Cerebellar cortex (tissue), 1 donor: ENCODE measurements around the gene DLD.
"Not testable (repeated sequence)": the region's sequence is repeated elsewhere in the genome, so short reads cannot be mapped to it uniquely, and the experiment has no call there.

Experiments
- DNase-seq: peaks from one replicate; pipeline ENCODE4 v3.0.0-alpha.2; 2015; ENCODE audit warnings: low spot score

DLD gene

DNA sequence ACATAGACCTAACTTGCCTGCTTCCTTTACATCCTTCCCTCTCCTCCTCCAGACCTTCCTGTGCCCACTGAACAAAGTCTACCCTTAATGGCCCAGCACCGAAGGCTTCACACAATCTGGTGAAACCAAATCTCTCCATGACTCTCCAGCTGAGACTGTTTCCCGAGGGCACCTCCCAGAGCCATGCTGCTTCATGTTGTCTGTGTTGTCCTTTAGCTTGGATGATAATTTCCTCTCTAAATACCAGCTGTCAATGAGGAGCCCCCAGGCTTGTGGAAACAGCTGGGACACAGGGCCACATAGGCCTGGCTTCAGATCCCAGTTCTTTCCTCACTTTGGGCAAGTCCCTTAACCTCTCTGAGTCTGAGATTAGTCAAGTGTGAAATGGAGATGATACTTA, 54.3 kb downstream of the DLD start:
- DNase-seq = no peak

DNA sequence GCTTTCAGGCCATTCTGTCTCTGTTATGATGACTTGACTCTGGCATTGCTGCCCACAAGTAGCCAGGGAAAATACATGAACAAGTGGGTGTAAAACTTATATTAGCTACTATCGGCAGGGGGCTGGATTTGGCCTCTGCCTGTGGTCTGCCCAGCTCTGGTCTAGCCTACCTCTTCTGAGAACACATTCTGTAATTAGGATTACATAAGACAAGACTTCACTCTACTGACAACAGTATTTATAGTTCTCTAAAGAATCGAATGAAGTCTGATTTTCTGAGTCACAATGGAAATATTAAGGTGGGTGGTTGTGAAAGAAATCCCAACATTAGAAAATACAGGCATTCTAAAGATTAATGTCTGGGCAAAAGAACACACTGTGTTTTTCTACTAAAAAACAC, 55.5 kb downstream of the DLD start:
- no peak for DNase-seq

DNA sequence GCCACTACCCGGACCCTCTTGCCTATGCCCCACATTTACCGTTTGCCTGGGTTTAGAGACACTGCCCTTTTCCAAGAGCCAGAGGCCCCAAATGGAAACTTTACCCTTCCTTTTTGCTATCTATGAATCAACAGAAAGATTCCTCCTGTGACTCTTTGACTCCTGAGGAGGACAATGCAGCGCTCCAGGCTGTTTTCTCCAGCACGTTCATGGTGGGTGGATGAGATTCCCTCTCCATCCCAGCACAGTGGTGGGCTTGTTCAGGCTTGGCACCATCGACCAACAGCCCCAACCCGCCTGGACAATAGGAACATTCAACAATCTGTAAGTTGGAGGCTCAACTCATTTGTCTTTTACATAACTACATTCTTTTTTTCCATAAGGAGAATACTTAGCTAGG, 55.9 kb downstream of the DLD start:
- DNase-seq = no peak

DNA sequence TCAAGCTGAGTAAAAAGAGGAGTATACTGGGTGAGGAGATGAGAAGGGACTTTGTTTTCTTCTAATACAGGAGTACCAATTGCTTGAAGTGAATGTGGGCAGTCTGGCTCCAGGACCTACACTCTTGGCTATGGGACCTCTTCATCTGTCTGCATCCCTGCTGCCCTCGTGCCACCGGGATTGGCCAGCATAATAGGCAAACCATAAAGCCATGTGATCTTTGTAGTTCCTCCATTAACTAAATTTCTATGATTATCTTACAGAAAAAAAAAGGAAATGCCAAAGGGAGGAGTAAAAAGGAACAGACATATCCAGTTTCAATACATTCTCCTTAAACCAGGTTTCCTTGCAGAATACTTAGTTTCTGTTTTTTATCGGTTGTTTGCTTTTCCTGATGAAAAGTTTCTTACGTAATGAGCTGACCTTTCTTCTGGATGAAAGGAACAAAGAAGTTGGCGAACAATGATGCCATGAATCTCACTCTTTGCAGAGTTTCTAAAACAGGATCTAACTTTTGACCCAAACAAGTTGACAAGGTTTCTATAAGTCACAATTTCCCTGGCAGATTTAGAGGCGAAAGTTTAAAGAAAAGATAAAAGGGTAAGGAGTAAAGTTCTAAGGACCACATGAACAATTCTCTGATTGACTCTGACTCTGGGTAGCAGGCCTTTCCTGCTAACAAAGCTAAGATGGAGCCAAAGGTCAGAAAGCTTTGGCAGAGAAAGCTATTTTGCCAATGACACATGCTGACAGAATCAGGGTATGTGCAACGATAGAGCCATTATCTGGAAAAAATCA, 57.9 kb downstream of the DLD start:
- DNase-seq = no peak

DNA sequence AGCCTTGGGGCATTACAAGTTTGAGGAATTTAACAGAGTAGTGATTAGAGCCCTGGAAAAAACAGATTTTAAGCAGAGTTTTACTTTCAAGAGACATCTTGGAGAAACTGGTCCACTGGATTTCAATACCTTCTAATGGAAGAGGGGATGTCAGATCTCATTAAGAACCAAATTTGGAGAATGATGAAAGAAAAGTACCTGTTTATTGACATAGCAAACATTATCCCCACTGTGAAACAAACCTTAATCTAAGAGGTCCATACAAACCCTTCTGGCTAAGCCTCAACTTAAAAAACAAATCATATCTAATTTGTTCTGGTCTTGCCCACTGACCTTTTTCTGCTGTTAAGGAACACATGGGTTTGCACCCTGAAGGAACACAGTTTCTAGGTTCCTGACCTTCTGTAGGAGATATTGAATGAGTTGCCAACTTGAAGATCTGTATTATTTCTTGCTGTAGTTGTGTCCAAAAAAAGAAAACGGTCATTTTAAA, 58.5 kb downstream of the DLD start:
- no peak for DNase-seq

DNA sequence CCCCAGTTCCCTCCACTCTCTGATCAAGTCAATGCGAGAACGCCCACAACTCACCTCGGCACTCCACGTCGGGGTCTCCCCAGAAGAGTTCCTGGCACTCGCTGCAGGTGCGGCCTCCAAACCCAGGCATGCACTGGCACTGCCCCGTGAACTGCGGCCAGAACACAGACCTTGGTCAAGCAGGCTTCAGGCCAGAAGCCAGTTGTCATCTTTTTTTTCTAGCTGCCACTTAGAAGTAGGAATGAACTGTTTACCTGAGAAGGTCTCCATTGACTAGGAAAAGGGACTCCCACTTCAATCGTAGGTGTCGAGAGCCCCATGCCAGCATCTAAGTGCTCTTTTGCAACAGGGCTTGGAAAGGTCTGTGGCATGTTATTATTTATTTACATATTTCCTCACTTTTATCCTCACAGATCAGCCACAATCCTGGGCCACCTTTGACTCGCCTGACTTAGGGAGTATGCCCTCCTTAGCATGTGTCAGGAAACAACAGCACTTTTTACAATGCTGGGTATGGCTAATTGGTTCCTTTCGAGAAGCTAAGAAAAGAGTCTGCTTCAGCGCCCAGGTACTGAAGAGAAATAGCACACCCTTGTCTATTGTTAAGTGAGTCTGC, 60.3 kb downstream of the DLD start:
- no peak for DNase-seq

DNA sequence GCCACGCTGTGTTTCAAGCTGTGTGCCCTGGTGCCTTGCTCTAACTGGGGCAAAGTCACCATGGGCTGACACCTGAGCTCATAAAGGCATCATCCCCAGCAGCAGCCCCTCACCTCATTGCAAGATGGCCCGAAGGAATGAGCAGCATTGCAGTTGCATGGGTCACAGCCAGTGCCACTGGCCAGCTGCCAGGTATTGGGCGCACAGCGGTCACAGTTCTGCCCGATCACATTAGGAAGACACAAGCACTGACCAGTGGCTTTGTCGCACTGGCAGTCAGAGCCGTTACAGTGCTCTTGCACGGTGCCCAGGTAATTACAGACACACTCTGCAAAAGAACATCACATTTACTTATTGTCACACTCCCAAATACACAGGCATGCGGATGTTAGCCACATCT, 60.9 kb downstream of the DLD start:
- no peak for DNase-seq

DNA sequence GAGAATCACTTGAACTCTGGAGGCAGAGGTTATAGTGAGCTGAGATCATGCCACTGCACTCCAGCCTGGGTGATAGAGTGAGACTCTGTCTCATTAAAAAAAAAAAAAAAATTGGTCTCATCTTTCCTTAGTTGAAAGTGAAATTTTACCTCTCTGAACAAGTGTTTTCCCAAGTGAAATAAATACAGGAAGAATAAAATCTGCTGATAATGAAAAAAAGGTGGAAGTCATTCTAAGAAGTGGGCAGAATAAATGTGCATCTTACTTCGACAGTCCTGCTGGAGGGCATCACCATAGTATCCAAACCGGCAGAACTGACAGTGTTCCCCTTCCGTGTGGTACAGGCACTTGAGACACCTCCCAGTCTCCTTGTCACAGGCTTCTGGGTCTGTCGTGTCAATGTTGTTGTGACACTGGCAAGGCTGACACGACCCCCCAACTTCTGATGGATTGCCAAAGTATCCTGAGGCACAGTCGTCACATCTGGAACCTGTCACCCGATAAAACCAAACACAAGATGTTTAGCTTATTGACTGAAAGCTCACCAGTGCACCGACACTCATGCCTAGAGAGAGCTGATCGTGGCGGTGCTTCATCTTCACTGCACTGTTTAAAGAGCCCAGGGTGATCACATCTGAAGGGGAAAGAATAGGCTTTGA, 62.4 kb downstream of the DLD start:
- DNase-seq = no peak

DNA sequence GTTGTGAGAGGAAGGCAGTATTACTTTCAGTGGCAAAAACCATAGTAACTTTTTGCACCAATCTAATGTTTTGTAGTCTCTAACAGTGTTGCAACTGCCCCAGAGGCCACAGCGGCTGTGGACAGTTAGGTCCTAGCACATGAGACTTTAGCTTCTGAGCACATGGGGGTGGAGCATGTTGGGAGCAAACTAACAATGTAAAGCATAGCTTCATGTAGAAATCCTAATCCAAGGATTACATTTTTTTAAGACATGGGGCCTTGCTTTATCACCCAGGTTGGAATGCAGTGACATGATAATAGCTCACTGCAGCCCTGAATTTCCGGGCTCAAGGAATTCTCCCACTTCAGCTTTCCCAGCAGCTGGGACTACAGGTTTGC, 62.9 kb downstream of the DLD start:
- DNase-seq = no peak

DNA sequence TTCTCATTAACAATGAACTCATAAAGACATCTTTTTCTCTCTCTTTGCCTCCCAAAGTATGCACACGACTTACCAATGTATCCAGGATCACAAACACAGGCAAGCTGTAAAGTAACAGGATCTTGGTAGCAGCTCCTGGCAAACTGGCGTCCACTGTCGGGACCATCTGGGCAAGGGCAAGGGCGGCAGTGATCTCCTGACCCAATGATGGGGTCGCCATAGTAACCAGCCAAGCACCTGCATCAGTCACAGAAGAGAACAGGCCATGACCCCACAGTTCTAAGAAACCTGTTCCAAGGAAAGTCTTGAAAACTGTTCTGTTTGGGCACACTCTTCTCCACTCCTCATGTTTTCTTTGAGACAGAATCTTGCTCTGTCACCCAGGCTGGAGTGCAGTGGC, 64.4 kb downstream of the DLD start:
- no peak for DNase-seq

DNA sequence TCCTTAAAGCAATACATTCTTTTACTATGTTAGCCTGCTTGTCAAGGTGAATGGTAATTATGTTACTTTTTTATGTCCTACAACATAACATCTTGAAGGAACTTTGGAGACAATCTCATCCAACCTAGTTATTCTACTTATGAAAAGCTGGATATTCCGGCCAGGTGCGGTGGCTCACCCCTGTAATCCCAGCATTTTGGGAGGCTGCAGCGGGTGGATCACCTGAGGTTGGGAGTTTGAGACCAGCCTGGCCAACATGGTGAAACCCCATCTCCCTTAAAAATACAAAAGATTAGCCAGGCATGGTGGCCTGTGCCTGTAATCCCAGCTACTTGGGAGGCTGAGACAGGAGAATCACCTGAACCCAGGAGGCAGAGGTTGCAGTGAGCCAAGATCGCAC, 66.0 kb downstream of the DLD start:
- not testable (repeated sequence) for DNase-seq

DNA sequence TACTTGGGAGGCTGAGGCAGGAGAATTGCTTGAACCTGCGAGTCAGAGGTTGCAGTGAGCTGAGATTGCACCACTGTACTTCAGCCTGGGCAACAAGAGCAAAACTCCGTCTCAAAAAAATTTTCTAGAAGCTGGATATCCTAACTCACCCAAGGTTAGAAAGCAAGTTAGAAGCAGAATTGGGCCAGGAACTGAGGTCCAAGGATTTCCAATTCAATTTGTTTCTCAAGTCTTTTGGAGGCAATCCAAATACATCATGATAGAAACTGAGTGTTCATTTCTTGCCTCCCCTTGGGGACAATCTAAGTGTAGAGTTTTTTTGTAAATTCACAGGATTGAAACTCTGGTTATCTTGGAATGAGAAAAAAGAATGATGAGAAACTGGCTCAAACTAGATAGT, 66.5 kb downstream of the DLD start:
- no peak for DNase-seq

DNA sequence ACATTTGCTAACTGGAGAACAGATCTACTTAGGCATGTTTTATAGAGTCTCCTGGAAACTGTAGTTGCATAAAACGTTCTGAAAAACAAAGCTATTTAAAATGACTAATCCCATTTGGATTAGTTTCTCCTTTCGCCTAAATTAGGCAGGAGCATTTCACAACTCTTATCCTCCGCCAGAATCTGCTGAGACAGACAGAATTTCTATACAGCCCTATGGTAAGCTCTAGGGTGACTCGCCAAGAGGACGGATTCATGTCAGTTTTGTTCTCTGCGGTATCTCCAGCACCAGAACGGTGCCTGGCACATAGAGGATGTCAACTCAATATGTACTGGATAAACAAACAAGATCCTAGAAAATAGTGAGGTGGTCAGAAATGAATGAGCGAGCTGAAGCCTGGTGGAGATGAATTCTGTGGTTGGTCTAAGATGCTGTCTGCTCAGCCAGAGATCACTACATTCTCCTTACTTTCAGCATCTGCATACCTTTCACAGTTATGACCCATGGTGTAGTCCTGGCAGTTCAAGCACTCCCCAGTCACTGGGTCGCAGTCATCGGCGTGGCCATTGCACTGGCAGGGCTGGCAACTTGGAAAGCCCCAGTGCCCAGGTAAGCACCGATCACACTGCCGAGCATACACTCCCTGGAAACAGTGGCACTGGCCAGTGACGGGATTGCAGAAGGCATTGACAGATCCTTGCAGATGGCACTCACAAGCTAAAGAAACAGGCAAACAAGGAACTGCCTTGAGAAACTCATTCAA, 68.0 kb downstream of the DLD start:
- no peak for DNase-seq

DNA sequence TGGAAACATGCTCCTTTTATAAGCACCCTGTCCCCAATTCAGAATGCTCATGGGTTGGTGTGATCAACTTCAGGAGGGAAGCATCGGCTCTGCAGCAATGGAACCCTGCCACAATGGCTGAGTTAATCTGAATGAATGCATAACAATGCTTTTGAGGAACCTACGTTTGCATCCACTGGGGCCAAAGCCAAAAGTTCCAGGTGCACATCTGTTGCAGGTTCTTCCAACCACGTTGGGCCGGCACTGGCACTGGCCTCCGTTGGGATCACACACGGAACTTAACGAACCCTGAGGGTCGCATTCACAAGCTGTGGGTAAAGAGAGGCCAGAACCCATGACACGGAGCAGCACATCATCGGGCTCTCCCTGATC, 68.5 kb downstream of the DLD start:
- no peak for DNase-seq

DNA sequence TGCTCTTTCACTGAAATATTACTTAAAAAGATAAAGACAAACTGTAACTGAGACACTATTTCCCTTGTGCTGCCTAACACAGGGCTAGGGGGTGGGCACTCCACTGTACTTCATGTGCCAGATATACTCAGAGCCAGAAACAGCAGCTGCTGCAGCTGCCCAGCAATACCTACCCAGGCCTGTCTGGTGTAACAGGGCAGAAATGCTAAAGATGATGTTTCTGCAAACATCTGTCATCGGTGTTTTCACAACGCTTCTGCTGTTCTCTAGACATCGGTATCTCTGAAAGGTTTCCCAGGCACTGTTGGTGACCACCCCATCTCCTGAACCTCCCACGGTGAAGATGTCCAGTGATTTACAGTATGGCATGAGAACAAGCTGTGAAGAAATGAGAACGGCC, 69.3 kb downstream of the DLD start:
- no peak for DNase-seq

DNA sequence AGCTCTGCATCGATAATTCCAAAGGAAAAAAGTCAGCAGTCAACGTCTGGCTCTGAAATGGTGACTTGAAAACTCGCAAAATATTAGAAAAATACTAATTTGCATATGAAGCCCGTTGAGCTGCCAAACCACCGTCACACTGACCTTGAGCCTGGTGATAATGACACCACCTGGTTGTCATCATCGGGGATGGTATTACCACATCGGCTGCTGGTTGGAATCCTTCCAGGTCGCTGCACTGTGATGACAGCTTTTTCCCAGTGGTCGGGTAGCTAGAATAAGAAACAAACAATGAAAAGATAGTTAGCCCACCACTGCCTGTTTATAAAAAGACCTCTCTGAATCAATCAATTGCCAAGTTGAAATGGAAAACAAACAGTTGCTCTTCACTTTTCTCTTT, 70.4 kb downstream of the DLD start:
- no peak for DNase-seq

DNA sequence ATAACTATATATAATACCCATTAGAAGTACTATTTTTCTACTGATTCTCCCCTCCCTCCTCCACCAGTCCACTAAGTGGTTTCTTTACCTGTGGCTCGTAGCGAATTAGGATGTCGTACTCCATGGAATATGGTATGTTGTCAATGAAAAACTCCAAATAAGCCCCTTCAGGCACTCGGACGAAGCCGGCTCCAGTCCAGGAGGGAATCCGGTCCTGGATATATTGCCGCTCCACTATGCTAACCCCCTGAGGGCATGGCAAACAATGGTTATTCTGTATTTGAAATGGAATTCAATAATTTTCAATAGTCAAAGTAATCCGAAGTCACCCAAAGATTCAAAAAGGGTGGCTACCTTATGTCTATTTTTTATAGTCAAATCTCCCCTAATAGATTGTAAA, 71.8 kb downstream of the DLD start:
- DNase-seq = no peak

DNA sequence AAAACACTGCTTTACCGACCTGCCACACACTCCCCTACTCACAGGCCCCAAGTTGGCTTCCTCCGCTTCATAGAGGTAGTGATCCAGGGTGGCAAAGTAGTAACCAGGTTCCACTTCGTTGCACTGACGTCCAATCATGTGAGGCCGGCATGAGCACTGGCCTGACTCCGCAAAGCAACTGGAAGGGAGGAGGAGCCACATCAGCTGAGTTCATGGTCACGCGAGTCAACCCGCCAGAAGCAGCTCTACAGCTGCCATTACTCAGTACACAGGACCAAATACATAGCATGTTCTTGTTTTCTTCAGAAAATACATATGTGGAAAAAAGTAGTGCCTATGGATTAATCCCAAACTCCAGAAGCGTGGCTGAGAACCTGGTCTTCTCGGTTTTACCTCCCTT, 73.5 kb downstream of the DLD start:
- no peak for DNase-seq

DNA sequence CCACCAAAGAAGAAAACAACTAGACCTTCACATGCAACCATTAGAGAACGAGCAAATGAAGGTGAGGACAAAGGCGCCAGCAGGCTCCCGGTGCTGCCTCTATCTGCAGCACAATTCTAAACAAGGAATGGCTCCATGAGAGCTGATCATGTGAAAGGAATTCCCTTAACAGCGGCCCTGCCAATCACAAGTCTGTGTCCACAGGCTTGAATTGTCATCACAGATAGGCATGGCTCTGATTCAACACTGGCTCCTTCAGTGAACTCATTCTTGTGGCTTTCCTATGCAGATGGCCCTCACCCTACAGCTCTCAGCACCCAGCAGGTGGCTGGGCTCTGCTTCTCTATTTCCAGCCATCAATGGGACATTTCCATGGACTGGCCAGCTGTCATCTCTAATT, 75.7 kb downstream of the DLD start:
- peak; percentile 96 for DNase-seq

DNA sequence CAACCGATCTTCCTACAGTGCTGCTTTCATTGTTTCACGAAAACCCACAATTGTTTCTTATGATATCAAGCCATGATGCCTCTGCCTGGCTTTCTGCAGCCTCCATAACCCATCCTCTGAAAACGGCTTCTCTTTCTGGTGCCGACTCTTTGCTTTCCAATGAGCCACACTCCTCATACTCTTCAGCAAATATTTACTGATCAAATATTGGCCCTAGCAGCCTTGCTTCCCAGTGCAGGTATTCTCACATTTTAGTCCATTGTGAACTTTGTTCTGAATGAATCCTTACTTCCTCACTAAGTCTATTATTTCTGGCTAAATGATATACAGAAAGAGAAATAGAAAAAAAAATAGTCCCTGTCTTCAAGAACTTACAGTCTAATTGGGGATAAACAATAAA, 76.4 kb downstream of the DLD start:
- DNase-seq = no peak

DNA sequence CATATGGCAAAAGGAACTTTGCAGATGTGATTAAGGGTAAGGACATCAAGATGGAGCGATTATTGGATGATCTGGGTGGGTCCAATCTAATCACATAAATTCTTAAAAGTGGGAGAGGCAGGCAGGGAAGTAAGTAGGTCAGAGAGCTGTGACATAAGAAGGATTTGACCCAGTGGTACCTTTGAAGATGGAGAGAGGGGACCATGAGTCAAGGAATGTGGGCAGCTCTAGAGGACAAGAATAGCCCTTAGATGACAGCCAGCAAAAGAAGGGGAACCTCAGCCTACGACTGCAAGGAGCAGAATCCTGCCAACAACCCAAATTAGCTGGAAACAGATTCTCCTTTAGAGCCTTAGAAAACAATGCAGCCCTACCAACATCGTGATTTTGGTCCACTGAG, 77.5 kb downstream of the DLD start:
- no peak for DNase-seq

DNA sequence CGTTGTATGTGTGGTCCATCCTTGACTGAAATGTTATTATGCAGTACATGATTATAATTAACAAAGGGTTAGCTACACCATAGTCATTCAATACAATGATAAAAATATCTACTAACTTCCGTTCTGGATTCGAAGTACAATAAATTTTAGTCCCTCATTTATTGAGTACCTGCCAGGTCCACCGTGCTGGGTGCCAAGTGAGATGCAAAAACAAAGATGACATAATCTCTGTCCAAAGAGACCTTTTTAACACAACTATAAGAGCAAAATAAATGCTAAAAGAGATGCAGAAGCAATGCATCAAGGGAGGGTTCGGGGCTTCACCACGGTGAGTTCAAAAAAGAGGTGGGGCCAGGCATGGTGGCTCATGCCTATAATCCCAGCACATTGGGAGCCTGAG, 78.9 kb downstream of the DLD start:
- peak; percentile 19 for DNase-seq
